Measurements from ENCODE around the gene CSKMT.

GRCh38 chr11:62621567-62622470 is 43.3 kb upstream of the CSKMT start, which contains the start of gene B3GAT3:
- TF ChIP-seq CTCF (conservative IDR thresholded peaks at IDR 0.05 in 1 of 2, IDR thresholded peaks at IDR 0.05 in 1 of 2; ENCODE audit: extremely low read depth in 1 of 2, insufficient read depth in 1 of 2, low read depth in 1 of 2, low read length in 2 of 2): no peak
- TF ChIP-seq EZH2 (IDR thresholded peaks at IDR 0.05; ENCODE audit: borderline replicate concordance, low read length): no peak

All from mammary epithelial cell (primary cell).